ENCODE measurements around the gene INHBA. TPM values are rescaled to one million over a fixed set of nuclear protein-coding genes. Genes with fewer than 3 reads are reported as not detected.

Gene INHBA
- total and polyA plus RNA-seq, 2 donors (not counting 3 experiments of a cell fraction or from before 2014, with no cell fraction given): 22.9 to 23.2 TPM

- peaks cover 3 to 4% of the 10 kb centered on the region in 2 experiments for H3K27me3 ChIP-seq (ENCODE audit: control insufficient read depth in 2 of 2, insufficient read depth in 2 of 2, low read length in 2 of 2)
- intact Hi-C loops (cut with micrococcal nuclease): loop anchor here (5.0 kb wide), 1 partner anchor 1833 kb away; no protein-coding TSS in a partner anchor
- FAIRE-seq: no peak
- no TSS peak for BruUV-seq (replicated peaks)
- no peaks in the 10 kb centered on the region for H3K79me2 ChIP-seq (ENCODE audit: control insufficient read depth, insufficient read depth, low read length)
- no peak overlapping the region for H3K4me3 ChIP-seq (replicated peaks in 1 of 3; ENCODE audit: insufficient read depth in 1 of 3, low read depth in 1 of 3, low read length in 3 of 3)
- dilution Hi-C loops (cut with MboI; ENCODE audit: extremely low pct_ligation_motif_present, low sequenced_read_pairs): no loop called here
- H3K4me1 ChIP-seq (ENCODE audit: control insufficient read depth, extremely low read depth, insufficient read depth, low read length): no peaks in the 10 kb centered on the region
- no peaks in the 10 kb centered on the region for H3K9me3 ChIP-seq (replicated peaks; ENCODE audit: control insufficient read depth, insufficient read depth, low read length)
- H2AFZ ChIP-seq (ENCODE audit: low read depth, low read length): no peak overlapping the region
- DNase-seq (ENCODE audit: low read depth, low spot score): no peak
- no peak overlapping the region for H3K4me2 ChIP-seq (ENCODE audit: insufficient read depth, low read length)
- ChIA-PET CTCF (interaction anchor here (0.6 to 1.5 kb wide), 5 partner anchors 9 to 1498 kb away, joined by 3 to 7 read pairs (median 5); no protein-coding TSS in a partner anchor), POLR2A (interaction anchor here (0.7 kb wide), 1 partner anchor 52 kb away, joined by 3 read pairs; no protein-coding TSS in a partner anchor)
- H4K20me1 ChIP-seq (replicated peaks; ENCODE audit: control insufficient read depth, extremely low read depth, insufficient read depth, low read length): no peaks in the 10 kb centered on the region
- H3K9ac ChIP-seq (replicated peaks; ENCODE audit: extremely low read depth, insufficient read depth, low read length): no peak overlapping the region
- H3K9me1 ChIP-seq (replicated peaks; ENCODE audit: control insufficient read depth, extremely low read depth, insufficient read depth, low read length): no peaks in the 10 kb centered on the region
- TF ChIP-seq CTCF (IDR thresholded peaks at IDR 0.05; ENCODE audit: extremely low read depth in 1 of 2, insufficient read depth in 1 of 2, low read depth in 1 of 2, low read length in 2 of 2) (no peak), MYC (IDR thresholded peaks at IDR 0.05; ENCODE audit: low read depth, low read length) (no peak), EZH2 (IDR thresholded peaks at IDR 0.05; ENCODE audit: borderline replicate concordance, low read depth, low read length, severe bottlenecking) (no peak), JUN (IDR thresholded peaks at IDR 0.05; ENCODE audit: borderline replicate concordance, insufficient read depth, insufficient read length, low read depth) (no peak), FOS (IDR thresholded peaks at IDR 0.05; ENCODE audit: borderline replicate concordance, insufficient read depth, low read length) (no peak), GATA2 (IDR thresholded peaks at IDR 0.05; ENCODE audit: insufficient read depth, insufficient read length, low read depth, low read length) (no peak)
- no peaks in the 10 kb centered on the region for H3K36me3 ChIP-seq (ENCODE audit: control insufficient read depth in 2 of 2, extremely low read depth in 1 of 2, insufficient read depth in 2 of 2, low read length in 2 of 2)
- no peak overlapping the region for H3K27ac ChIP-seq (ENCODE audit: insufficient read depth, low read depth, low read length)
Measured at GRCh38 chr7:41730668-41731067, 27.8 kb upstream of the INHBA start.
